H1 (cell line): ENCODE measurements around the gene MRPS30. TPM values are rescaled to one million over a fixed set of nuclear protein-coding genes. Genes with fewer than 3 reads are reported as not detected.

Source experiments
- CTBP2 ChIP-seq: IDR thresholded peaks from 2 replicates; pipeline ENCODE4 v1.7.0; 2011; ENCODE audit warnings: borderline replicate concordance, mild to moderate bottlenecking, moderate library complexity, mixed read lengths, low read length; ENCODE audit not compliant: insufficient read depth, insufficient read length
- EP300 ChIP-seq, 2 experiments: IDR thresholded peaks; 1 replicate in 1 of 2; 2 replicates in 1 of 2; pipeline ENCODE4 v1.6.1; 2011 to 2012; ENCODE audit warnings: low read depth in 2 of 2, low read length in 2 of 2, mild to moderate bottlenecking in 2 of 2, borderline replicate concordance in 1 of 2, inconsistent platforms in 1 of 2, moderate library complexity in 1 of 2
- GABPA ChIP-seq: IDR thresholded peaks from 2 replicates; pipeline ENCODE4 v1.6.1; 2011; ENCODE audit warnings: mild to moderate bottlenecking, low read length, moderate library complexity, borderline replicate concordance; ENCODE audit not compliant: insufficient read depth
- polyA plus RNA-seq, 7 experiments: library from polyadenylated mRNA; depleted of rRNA in 3 of 7; stranded (reverse) in 5 of 7; unstranded in 2 of 7; fragments of >200 nt in 5 of 7; fragments of 200-250 nt in 2 of 7; gene quantifications; 1 replicate in 5 of 7; 2 replicates in 1 of 7; 4 replicates in 1 of 7; pipeline versions ENCODE4 v1.2.1 to v1.2.3, GENCODE V29; 2011 to 2013; ENCODE audit warnings: missing spikeins in 2 of 7, mixed read lengths in 2 of 7
- total RNA-seq: library from RNA; stranded (reverse); fragmentation: NEBNext Ultra II Directional; extraction: Animal tissue kit (Norgen Biotek cat#: 25700); gene quantifications from 2 replicates; pipeline ENCODE4 v1.2.1, GENCODE V29; 2021
- TF ChIP-seq, protein P1 (sequence below): IDR thresholded peaks from 2 replicates; pipeline ENCODE4 v1.6.1; 2012; ENCODE audit warnings: low read length, inconsistent platforms

The MRPS30 gene
- total and polyA plus RNA-seq, 2 of the 8 experiments (the other 6 are each of a cell fraction or from before 2014, with no cell fraction given) = 61.9 to 85.2 TPM

DNA sequence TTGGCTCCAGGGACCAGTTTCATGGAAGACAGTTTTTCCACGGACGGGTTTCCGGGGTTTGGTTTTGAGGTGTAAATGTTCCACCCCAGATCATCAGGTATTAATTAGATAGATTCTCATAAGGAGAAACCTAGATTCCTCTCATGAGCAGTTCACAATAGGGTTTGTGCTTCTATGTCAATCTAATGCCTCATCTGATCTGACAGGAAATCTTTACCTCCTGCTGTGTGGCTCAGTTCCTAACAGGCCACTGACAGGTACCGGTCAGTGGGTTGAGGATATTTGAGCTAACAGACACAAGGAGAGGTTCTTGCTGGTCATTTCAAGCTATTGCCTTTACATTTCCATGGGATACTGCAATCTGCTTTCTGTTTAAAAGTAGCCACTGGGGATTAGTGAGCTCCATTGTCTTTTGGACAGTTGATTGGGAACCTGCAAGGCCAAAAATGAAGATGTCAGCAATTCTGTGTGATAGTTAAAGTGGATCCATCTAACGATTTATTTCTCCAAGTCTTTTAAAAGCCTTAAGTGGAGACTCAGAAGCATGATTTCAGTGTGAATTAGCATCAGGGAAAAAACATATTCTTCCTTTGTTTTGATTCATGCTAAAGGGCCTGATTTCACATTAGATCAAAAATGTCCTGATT is 38.6 kb downstream of the MRPS30 start (continued):
- TF ChIP-seq GABPA (no peak), EP300 (IDR thresholded peaks at IDR 0.05; ENCODE audit: borderline replicate concordance in 1 of 2, low read depth in 2 of 2, low read length in 2 of 2) (no peak), CTBP2 (no peak)
- TF ChIP-seq, protein P1, sequence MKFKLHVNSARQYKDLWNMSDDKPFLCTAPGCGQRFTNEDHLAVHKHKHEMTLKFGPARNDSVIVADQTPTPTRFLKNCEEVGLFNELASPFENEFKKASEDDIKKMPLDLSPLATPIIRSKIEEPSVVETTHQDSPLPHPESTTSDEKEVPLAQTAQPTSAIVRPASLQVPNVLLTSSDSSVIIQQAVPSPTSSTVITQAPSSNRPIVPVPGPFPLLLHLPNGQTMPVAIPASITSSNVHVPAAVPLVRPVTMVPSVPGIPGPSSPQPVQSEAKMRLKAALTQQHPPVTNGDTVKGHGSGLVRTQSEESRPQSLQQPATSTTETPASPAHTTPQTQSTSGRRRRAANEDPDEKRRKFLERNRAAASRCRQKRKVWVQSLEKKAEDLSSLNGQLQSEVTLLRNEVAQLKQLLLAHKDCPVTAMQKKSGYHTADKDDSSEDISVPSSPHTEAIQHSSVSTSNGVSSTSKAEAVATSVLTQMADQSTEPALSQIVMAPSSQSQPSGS = no peak
